HG03575 (cell line): ENCODE measurements around the gene PLCH1.

Experiments
- ATAC-seq: cut with Tn5 transposase; IDR thresholded peaks from one replicate; pipeline ENCODE4 v1.9.1; 2021; ENCODE audit not compliant: unreplicated experiment, insufficient number of reproducible peaks, low FRiP score; ENCODE audit errors: extremely low read depth

The PLCH1 gene

DNA sequence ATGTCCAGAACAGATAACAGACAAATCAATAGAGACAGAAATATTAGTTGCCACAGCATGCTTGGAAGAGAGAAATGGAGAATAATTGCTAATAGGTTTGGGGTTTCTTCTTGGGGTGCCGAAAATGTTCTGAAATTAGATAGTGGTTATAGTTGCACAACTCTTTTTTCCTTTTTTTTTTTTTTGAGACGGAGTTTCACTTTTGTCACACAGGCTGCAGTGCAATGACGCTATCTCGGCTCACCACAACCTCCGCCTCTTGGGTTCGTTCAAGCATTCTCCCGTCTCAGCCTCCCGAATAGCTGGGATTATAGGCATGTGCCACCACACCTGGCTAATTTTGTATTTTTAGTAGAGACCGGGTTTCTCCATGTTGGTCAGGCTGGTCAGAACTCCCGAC lies 163.3 kb downstream of the PLCH1 start:
- no peak for ATAC-seq

DNA sequence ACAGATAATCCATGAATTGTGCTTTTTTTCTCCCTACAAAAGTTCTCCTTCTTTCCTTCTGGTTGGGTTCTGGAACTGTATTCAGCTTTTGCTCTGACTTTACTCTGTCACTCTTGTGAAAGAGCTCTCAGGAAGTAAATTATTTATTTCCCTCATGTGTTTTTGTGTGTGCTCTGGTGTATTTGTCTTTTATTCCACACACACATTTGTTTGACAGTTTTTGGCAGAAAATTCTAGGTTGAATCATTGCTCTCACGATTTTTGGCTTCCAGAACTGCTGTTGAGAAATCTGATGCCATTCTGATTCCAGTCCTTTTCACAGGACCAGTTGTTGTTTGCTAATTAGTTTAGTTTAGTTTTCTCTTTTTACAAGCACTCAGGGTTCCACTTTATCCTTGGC lies 172.8 kb downstream of the PLCH1 start:
- no peak for ATAC-seq

DNA sequence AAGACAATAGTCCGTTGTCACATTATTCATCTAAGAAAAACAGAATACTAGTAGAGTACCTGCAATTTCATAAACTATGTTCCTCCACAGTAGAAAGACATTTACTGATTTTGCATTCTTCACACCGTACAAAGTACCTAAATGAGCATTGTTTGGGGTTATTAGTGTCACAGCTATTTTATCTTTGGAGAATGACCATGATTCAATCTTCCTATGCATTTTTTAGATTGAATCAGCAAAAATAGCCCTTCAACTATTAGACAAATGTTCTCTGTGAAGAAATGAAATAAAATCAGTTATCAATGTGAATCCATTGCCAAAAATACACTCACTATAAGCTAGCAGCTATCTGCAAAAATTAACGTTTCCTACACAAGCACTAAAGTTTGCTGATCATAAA lies 176.6 kb downstream of the PLCH1 start:
- ATAC-seq: no peak

DNA sequence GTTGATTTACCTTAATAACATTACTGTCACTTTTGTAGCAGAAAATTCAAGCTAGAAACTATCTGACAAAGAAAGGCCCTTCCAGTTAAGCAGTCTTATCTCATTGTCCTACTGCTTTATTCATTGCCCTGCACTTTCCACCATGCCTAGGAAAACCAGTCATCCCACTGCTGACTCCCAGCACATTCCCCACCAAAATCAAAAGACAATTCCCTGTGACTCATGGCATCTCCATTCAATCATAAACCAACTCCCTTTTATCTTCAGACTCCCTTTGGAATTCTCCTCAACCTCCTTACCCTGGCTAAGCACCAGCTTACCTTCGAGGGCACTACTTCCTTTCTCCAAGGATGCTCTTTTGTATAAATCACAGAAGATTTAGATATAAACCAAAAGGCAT lies 184.3 kb downstream of the PLCH1 start:
- ATAC-seq: no peak

DNA sequence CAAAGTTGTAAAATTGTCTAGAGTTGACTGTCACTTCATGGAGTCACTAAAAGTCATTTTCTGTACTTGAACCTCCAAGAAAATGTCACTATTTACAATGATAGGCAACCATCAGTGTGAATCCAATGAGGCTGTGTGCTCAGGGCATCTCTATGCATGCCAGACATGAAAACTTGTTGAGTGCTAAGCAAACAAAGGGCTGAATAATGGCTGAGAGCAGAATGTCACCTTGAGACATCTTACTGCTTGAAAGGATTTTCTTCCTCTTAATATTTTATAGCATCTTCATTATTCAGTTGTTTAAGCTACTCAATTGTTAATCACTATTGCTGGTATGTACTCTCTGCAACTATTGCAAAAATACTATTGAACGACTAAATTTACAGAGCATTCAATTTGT lies 184.7 kb downstream of the PLCH1 start:
- no peak for ATAC-seq

DNA sequence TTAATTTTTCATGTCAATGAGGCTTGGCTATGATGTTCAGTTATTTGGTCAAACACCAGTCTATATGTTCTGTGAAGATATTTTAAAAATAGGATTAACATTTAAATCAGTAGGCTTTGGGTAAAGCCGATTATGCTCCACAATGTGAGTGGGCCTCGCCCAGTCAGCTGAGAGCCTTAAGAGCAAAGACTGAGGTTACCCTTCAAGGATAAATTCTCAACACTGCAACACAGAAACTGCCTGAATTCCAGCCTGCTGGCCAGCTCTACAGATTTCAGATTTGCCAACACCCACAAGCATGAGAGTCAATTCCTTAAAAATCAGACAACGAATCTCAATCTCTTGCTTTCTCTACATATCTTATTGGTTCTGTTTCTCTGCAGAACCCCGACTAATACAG lies 188.3 kb downstream of the PLCH1 start:
- no peak for ATAC-seq

DNA sequence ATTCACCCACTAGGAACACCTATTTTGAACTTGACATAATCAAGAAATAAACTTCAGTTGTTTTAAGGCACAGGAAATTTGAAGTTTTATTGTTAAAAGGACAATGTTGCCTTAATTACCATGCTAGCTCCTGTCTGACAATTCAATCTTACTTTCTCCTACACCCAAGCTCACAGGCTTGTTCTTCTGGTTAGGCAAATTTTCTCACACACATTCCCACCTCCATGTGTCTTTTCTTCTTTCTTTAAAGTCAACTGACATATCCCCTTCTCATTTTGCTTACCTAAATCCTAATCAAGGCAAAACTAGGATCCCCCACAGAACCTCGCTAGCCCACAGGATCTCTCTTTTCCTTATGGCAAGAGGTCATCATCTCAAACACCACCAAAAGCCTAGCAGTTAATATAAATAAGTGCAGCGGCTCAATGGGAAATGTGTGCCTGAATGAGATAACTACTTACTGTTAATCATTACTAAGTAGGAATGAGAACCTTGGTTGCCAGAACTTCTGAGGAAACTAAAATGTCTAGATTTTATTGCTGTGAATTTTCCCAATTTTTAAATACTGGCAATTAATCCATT lies 189.3 kb downstream of the PLCH1 start:
- no peak for ATAC-seq

DNA sequence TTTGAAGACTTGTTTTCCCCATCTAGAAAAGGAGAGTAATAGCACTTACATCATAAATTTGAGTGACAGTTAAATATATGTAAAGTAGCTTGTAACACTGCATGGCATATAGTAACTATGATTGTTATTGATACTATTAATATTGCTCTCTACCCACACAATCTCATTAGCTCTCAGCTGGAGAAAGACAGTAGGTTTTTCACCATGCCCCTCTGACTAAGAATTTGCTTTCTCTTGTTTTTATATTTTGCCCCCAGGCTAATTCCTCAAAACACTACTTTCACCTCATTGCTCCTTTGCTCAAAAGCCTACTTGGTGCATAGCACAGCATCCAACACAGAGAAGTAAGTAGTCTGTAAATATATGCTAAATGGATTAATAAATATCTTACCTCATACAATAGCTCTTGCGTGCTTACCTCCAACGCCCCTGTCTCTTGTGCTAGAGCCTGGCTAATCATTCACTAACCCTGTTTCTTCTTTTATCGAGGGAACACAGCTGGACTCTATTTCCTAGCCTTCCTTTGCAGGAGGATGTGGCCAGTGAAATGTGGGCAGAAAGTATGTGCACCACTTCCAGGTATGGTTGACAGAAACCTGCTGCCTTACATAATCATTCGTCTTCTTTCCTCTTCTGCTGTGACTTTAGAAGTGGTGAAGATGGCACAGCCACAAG lies 190.0 kb downstream of the PLCH1 start:
- peak; percentile 90 for ATAC-seq

DNA sequence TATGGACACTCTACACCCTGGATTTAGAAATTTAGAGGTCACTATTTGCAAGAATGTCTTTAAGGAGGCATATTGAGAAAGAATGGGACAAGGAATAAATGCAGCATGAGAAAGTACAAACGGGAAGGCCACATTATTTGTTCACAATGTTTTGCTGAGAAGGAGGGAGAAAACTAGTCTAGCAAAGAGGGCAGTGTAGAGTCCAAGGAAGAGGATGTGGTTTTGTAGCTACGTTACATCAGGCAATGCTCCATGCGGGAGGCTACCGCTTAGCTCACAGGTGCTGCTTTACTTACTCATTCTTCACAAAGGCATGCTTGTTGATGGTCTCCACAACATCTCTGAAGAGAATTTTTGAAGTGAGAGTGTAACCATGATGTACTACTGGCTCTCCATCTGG lies 191.1 kb downstream of the PLCH1 start:
- ATAC-seq: no peak

DNA sequence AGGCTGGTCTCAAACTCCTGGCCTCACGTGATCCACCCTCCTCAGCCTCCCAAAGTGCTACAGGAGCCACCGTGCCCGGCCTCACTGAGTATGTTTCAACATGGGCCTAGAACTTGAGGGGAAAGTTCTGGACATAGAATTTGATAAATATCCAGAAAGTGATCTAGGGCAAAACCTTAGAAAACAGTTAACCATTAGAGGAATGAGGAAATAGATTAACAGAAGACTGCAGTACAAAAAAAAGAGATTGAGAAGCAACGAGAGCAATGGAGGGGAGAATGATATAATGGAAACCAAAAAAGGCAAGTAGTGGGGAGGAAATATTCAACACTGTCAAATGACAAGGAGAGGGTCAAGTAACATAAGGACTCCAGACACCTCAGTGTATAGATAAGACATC lies 191.5 kb downstream of the PLCH1 start:
- ATAC-seq: no peak

DNA sequence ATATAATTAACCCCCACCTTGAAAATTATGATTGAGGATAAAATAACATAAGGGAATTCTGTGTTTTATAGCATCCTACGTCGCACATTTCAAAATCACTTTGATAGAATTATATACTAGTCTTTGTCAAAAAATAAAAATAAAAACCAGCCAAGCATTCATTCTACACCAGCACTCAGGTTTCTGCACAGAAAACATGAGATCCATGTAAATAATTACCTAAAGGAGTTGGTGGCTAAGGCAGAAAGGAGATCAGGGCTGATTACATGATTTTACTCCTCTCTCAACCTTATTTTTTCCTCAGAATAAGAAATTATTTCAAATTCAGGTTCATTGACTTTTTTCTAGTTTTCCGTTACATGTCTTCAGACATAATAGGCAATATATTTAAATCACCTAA lies 194.5 kb downstream of the PLCH1 start:
- no peak for ATAC-seq

DNA sequence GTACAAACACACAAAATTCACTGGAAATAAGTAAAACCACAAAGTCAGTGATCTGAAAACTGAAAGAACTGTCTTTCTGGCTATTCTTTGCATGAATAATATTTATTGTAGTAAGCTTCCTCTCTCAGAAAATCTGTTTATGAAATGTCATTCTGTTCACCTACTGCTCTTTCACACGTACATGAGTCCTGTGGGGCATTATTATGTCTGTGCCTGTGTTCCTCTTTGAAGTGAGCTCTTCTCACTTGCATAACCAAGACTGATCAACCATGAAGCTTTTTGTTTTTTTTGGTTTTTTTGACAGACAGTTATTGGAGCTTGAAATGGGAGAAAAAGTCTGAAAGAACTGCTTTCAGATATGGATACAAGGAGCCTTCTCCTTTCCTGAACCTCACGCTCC lies 195.8 kb downstream of the PLCH1 start:
- ATAC-seq: peak; percentile 92

DNA sequence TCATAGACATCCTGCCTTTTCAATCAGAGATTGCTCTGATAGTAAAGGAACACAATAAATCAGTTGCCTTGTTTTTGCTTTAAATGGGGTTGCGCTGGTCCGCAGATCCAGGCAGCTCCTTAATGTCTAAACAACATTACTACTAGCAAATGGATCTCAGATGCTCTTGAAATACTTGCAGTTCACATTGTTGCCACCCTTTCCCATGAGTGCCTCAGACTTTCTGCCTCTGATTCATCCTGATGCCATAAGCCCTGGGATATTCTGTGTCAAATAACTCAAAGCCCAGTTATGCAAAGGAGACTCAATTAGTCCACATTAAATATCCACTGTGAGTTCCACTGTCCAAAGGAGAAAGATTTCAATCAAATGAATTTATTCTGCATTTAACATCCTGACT lies 196.7 kb downstream of the PLCH1 start:
- no peak for ATAC-seq

DNA sequence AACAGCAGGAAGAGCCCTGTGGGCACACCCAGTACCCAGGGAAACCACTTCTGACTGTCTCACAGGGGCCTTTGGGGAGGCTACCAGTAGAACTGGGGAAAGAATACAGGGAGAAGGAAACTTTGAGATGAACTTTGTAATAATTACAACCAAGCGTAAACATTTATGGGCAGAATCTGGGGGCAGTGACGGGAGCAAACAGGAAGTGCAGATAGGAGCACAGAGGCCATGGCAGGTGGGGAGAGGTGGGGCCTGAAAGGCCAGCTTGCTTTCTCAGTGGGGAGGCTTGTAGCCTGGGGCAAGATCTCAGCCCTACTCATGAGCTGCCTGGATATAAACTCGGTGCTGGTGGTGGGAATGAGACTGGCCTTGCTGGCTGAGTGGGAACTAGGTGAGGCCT lies 209.8 kb downstream of the PLCH1 start:
- ATAC-seq: no peak

DNA sequence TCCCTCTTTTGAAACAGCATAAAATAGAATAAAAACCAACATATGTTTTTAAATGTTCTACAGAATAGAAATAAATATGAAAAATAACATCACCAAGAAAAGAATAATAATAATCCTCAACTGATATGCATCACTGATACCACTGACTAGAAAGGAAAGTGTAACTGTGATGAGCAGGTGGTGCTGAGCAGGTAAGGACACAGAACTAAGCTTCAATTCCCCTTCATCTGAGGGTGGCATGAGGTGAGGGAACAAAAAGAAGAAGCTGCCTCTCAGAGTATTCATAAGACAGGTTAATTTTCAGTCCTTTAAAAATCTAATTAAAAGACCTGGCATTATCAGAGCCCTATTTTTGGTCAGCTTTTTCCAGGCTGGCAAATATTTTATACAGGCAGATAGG lies 216.3 kb downstream of the PLCH1 start:
- no peak for ATAC-seq

DNA sequence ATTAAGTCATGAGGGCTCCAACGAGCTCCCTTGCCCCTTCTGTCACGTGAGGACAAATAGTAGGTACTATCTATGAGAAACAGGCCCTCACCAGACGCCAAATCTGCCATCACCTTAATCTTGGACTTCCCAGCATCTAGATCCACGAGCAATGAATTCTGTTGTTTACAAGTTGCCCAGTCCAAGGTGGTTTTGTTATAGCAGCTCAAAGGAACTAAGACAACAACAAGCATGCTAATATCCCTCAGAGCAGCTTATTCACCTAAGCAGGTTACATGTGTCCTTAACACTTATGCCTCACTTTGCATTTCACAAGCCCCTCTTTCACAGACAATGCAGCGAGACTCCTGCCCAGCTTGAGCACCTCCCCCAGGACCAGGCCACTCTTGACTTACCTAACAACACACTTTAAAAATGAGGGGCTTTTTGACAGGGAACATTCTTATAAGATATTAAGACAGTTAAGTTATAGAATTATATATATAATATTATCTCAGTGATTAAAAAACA lies 219.5 kb downstream of the PLCH1 start:
- ATAC-seq: no peak

DNA sequence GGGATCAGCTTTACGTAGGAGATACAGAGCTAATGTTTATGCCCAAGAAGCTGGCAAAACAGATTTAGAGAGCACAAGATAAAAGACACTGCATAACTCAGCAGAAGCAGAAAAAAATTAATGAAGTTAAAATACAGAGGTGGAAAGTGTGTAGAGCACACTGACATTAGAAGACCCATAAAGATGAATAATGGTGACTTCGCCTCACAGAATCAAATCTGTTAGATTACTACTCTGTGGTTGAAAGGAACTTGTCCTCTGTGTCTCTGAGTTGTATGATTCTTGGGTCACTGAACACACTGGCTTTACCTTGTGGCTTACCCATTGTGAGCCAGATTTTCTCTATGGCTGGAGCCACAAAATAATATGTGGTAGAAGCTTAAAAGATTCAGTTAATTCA lies 224.4 kb downstream of the PLCH1 start:
- no peak for ATAC-seq

DNA sequence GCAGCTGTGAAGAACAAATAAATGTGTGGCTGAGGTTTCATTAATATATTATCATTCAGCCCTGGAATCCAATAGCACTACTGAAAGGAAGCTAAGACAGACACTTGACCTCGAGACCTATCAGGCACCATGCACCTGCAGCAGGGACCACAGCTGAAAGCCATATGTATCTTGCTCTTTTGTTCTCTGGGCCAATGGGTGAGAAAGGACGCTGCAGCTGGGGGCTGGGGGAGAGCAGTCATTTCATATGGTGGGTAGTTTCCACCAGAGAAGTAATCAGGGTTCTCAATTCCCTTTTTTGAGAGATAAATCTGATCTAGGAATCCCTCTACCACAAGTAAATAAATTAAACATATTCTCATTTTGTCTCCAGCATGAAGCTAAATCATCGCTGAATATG lies 225.8 kb downstream of the PLCH1 start:
- ATAC-seq: no peak

DNA sequence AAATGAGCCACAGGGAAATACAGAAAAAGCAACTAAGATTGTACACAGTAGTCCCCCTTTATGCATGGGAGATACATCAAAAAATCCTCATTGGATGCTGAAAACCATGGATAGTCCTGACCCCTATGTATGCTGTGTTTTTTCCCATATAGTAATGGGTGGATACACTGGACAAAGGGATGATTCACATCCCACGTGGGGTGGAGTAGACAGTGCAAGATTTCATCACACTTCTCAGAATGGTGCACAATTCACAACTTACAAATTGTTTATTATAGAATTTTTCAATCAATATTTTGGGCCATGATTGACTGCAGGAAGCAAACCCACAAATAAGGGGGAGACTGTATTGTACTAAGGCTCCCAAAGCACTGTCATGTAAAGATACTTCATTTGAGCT lies 227.0 kb downstream of the PLCH1 start:
- no peak for ATAC-seq

DNA sequence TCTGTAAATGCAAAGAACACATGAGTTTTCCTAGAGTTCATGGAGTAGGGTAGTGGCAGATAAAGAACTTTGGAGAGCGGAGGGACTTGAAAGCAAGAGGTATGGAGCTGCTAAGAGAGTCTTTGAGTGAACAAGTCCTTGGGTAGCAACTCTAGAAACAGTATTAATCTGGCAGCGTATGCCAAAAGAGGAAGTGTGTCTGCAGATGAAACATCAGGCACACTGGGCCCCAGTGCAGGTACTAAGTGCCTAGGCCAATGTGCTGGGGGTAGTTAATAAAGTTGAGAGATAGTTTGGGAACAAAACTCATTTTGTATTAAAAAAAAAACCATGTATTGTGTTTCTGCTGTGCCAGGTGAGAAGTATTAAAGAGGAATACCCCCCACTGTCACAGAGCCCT lies 228.4 kb downstream of the PLCH1 start:
- no peak for ATAC-seq

DNA sequence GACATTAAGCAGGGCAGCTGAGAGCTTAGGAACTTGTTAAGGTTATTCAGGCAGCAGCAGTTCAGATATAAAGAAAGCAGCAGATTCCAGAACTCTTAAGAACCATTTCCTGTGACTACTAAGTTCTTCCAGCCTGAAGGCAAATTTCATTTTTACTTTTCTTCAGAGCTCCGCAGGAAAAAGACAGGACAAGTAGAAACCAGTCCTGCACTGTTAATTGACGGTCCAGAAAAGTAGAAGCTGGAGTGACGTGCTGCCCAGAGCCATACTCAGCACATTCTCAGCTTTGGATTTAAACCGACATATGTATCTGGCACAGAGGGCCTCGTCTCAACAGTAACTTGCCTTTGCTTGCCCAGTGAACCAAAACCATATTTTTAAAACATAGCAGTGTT lies 232.0 kb downstream of the PLCH1 start:
- no peak for ATAC-seq
